Measurements from ENCODE around the gene CACNB4. TPM values are rescaled to one million over a fixed set of nuclear protein-coding genes. Genes with fewer than 3 reads are reported as not detected.
"Not testable (repeated sequence)": the region's sequence is repeated elsewhere in the genome, so short reads cannot be mapped to it uniquely, and the experiment has no call there.

The CACNB4 gene
- total RNA-seq, 1 donor from 2014 or later: 4.9 TPM

DNA sequence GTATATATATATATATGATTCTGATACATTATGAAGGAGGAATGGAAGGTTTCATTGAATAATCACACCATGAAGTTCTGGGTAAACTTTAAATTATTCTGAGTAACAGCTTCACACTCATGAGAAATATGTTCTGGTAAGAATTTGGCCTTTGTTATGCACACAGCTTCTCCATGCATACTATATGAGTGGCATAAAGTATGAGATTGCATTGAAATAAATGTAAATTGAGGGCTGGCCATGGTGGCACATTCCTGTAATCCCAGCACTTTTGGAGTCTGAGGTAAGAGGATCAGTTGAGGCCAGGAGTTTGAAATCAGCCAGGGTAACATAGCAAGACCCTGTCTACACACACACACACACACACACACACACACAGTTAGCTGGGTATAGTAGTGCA, 220.6 kb downstream of the CACNB4 start:
- intact Hi-C loops (cut with DNase I): no loop called here
- H3K36me3 ChIP-seq: no peaks in the 10 kb centered on the region
- peaks cover 10% of the 10 kb centered on the region for H3K4me1 ChIP-seq
- H3K27me3 ChIP-seq: no peaks in the 10 kb centered on the region
- H3K27ac ChIP-seq: no peak overlapping the region
- DNase-seq (ENCODE audit: extremely low spot score in 2 of 2): no peak
- H3K9me3 ChIP-seq: no peaks in the 10 kb centered on the region
- H3K4me3 ChIP-seq: no peak overlapping the region
- TF ChIP-seq POLR2AphosphoS5 (IDR thresholded peaks at IDR 0.05; ENCODE audit: insufficient read depth in 1 of 2, low read depth in 1 of 2): no peak
- no peak for TF ChIP-seq CTCF (IDR thresholded peaks at IDR 0.05)
- no peak for TF ChIP-seq POLR2A (IDR thresholded peaks at IDR 0.05)

- H3K27ac ChIP-seq; H3K4me3 ChIP-seq; intact Hi-C loops (cut with DNase I): not testable (repeated sequence)
Measured at GRCh38 chr2:151875631-151876030, 223.2 kb downstream of the CACNB4 start.

GRCh38 chr2:151872463-151872862, 226.4 kb downstream of the CACNB4 start:
- Histone ChIP-seq H3K4me3 (no peak overlapping the region), H3K36me3 (no peaks in the 10 kb centered on the region), H3K4me1 (no peaks in the 10 kb centered on the region), H3K27me3 (no peaks in the 10 kb centered on the region), H3K9me3 (no peaks in the 10 kb centered on the region), H3K27ac (no peak overlapping the region)
- intact Hi-C loops (cut with DNase I): no loop called here
- DNase-seq (ENCODE audit: extremely low spot score in 2 of 2): no peak
- no peak for TF ChIP-seq CTCF (IDR thresholded peaks at IDR 0.05)
- no peak for TF ChIP-seq POLR2A (IDR thresholded peaks at IDR 0.05)
- TF ChIP-seq POLR2AphosphoS5 (IDR thresholded peaks at IDR 0.05; ENCODE audit: insufficient read depth in 1 of 2, low read depth in 1 of 2): no peak

More at GRCh38 chr2:151875631-151876030, 223.2 kb downstream of the CACNB4 start:
- H3K9me3 ChIP-seq; H3K36me3 ChIP-seq; DNase-seq (ENCODE audit: extremely low spot score in 2 of 2); H3K27me3 ChIP-seq: not testable (repeated sequence)
- H3K4me1 ChIP-seq: peaks cover 10% of the 10 kb centered on the region

DNA sequence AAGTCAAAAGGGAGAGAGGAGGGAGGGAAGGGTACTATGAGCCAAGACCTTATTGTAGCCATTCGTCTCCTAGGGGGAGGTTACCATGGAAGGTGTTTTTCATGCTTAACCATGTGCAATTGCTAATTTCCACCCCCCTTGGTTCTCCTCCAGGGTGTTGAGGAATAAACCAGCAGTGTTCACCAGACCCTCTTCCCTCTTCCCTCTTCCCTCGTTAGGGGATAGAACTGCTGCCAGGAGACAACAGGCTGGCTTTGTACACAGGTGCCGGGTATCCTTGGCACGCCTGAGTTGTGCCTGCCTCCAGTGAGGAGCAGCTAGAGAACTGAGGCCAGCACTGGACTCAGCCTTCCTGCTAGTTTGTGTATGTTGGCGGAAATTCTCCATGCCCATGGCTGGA, 229.6 kb downstream of the CACNB4 start:
- Histone ChIP-seq H3K27me3 (no peaks in the 10 kb centered on the region), H3K27ac (no peak overlapping the region), H3K4me1 (no peaks in the 10 kb centered on the region), H3K9me3 (no peaks in the 10 kb centered on the region), H3K4me3 (no peak overlapping the region), H3K36me3 (no peaks in the 10 kb centered on the region)
- no peak for TF ChIP-seq POLR2AphosphoS5 (IDR thresholded peaks at IDR 0.05; ENCODE audit: insufficient read depth in 1 of 2, low read depth in 1 of 2)
- TF ChIP-seq POLR2A (IDR thresholded peaks at IDR 0.05): no peak
- TF ChIP-seq CTCF (IDR thresholded peaks at IDR 0.05): no peak
- no peak for DNase-seq (ENCODE audit: extremely low spot score in 2 of 2)
- intact Hi-C loops (cut with DNase I): no loop called here

DNA sequence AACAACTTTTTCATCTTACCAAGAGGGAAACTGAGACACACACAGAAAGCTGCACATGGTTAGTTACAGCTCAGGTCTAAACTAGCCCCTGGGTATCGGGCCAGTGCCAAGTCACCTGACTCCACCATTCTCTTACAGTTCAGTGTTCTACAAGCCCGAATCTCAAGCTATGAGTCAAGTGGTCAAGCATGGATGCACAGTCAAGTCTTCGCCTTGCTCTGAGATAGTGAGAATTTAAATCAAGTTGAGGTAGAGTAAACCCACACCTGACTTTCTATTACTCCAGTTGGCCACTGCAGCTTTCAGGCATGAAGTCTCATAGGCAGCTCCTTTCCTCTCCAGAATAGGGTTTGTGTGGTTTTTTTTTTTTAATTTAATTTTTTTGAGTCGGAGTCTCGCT, 236.1 kb downstream of the CACNB4 start:
- H3K4me1 ChIP-seq: no peaks in the 10 kb centered on the region
- no peaks in the 10 kb centered on the region for H3K27me3 ChIP-seq
- H3K36me3 ChIP-seq: no peaks in the 10 kb centered on the region
- H3K27ac ChIP-seq: no peak overlapping the region
- no peak overlapping the region for H3K4me3 ChIP-seq
- intact Hi-C loops (cut with DNase I): no loop called here
- TF ChIP-seq CTCF (IDR thresholded peaks at IDR 0.05): no peak
- no peak for TF ChIP-seq POLR2AphosphoS5 (IDR thresholded peaks at IDR 0.05; ENCODE audit: insufficient read depth in 1 of 2, low read depth in 1 of 2)
- no peak for TF ChIP-seq POLR2A (IDR thresholded peaks at IDR 0.05)
- no peak for DNase-seq (ENCODE audit: extremely low spot score in 2 of 2)
- no peaks in the 10 kb centered on the region for H3K9me3 ChIP-seq

DNA sequence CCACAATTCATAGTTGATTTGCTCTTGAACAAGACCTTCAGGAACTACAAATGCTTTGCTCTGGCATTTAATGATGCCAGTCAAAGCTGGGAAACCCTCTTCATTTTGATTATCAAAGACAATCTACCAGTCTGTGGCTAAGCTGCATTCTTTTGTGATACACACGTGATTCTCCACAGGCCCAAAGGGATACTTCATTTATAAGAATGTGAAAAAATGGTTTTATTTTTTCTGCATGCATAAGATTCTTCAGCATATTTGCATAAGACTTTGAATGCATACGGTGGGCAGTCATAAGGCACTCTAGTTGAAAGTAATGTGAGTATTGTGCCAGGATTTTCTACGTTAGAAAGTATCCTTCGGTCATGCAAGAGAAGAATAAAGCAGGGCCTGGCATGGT, 237.7 kb downstream of the CACNB4 start:
- H3K36me3 ChIP-seq: no peaks in the 10 kb centered on the region
- no peaks in the 10 kb centered on the region for H3K4me1 ChIP-seq
- intact Hi-C loops (cut with DNase I): no loop called here
- TF ChIP-seq POLR2AphosphoS5 (IDR thresholded peaks at IDR 0.05; ENCODE audit: insufficient read depth in 1 of 2, low read depth in 1 of 2) (no peak), POLR2A (IDR thresholded peaks at IDR 0.05) (no peak), CTCF (IDR thresholded peaks at IDR 0.05) (no peak)
- no peaks in the 10 kb centered on the region for H3K9me3 ChIP-seq
- H3K4me3 ChIP-seq: no peak overlapping the region
- no peak overlapping the region for H3K27ac ChIP-seq
- H3K27me3 ChIP-seq: no peaks in the 10 kb centered on the region
- no peak for DNase-seq (ENCODE audit: extremely low spot score in 2 of 2)
